ENCODE results near the gene UCP3. TPM values are rescaled to one million over a fixed set of nuclear protein-coding genes. Genes with fewer than 3 reads are reported as not detected.
A peak's percentile ranks its signal among the peaks of the same experiment; 100 is the strongest.

UCP3 gene, protein sequence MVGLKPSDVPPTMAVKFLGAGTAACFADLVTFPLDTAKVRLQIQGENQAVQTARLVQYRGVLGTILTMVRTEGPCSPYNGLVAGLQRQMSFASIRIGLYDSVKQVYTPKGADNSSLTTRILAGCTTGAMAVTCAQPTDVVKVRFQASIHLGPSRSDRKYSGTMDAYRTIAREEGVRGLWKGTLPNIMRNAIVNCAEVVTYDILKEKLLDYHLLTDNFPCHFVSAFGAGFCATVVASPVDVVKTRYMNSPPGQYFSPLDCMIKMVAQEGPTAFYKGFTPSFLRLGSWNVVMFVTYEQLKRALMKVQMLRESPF
- polyA plus RNA-seq (ENCODE audit: insufficient read depth in 1 of 5, insufficient read length in 5 of 5, low replicate concordance in 1 of 5): 1 to 10 TPM; 1.9 to 3.3 (median 3.1) TPM
- long read RNA-seq, donor 1: 0 reads
- long read RNA-seq, donor 2: 0 reads
- long read RNA-seq, donor 3: 0 reads
- long read RNA-seq, donor 4: 0 reads
- long read RNA-seq, donor 5: 0 reads
- long read RNA-seq, donor 6: 0 reads
- long read RNA-seq, donor 7: 0 reads
- long read RNA-seq, donor 8: 0 reads

DNA sequence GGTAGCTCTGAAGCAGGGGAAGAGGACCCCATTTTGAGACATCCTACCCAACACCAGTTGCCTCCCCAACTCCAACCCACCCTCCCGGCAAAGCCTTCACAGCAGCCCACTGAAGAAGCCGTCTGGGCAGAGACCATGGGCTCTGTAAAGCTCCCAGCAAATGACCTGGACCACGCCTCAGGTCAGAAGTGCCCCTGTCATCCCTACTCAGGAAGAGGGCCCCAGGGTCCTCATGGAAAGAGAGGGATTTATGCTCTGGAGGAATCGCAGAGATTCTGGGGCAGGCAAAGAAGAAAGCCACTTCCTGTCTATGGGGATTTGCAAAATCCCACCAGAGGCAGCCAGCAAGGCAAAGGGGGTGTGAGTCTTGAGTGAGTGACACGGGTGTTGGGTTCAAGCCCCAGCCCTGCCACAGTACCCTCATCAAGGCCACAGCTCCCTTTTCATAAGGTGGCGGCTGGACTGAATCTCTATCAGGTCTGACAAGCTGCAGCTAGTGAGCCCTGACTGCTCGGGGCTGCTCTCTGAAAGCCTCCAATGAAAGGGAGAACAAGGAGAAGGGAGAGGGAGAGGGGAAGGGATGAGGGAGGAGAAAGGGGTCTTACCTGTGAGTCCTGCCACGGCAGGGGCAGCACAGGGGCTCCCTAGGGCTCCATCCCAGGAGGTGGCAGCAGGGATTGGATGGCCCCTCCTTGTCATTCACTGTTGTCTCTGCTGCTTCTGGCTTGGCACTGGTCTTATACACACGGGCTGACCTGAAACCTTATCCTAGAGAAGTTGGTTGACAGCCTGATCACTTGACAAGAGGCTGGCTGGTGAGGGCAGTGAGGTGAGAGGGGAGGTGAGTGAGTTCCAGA lies at the start of gene UCP3:
UCP3 (minus strand) TSS at position 713 of the 857 bp plus-strand sequence. CDS start 2,043 bp downstream, outside the sequence.
- DNase-seq: no peak

DNA sequence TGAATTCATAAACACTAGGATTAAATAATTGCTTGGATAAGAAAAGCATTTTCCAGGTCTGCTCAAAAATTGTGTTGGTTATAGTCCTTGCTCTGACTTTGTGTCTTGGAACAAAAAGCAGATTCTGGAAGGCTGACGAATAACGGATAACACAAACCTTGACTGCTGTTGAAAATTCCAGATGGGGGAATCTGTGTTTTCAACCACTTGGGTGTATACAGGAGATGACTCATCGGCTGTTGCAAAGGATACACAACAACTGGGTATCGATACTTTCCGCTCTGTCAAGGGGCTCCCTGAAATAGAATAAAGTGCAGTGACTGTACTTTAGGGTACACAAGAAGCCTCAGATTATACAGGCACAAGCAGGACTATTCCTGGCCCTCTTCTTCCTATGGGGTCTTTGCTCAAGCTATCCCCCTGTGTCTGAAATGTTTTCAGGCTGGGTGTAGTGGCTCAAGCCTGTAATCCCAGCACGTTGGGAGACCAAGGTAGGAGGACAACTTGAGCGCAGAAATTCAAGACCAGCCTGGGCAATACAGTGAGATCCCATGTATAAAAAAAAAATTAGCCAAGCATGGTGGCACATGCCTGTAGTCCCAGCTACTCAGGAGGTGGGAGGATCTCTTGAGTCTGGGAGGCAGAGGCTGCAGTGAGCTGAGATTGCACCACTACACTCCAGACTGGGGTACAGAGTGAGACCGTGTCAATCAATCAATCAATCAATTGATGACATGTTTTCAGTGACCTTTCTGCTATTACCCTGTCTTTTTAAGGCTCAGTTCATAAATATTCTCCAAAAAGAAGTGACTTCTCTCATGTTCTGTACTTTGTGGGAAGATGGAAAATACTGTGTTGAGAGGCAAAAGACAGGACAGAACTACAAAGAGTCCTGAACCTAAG lies 48.6 kb upstream of the UCP3 start:
- no peak for DNase-seq

DNA sequence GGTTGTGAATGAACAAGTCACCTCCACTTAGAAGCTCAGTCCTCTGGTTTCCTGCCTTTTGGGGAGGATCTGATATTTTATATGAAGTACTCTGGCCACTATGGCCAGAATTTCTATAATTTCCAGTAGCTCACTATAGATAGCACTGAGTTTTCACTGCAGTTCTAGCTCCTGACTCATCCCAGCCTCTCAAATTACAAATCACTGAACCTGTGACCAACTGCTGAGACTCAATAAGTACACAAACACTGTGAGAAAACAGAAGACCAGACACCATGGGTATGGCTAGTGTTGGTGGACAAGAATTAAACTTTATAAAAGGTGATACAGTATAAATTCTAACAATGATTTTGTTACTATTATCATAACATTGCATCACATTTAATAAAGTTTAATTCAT lies 47.1 kb upstream of the UCP3 start:
- no peak for DNase-seq

DNA sequence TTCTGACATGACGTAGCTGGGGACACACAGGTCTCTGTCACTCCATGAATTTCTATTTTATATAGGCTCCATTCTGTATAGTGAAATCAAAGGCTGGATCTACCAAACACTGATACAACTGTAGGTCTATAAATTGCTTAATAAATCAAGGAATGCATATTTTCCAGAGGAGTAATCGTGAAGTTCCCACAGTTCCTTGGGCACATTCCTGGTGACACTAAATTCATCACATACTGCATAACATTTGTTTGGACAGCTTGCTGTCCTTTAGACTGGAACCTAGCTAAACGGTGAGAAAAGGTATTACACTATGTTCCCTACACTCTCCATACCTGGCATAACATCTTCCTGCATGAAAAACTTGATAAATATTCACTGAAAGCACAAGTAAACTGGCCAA lies 41.6 kb upstream of the UCP3 start:
- no peak for DNase-seq

DNA sequence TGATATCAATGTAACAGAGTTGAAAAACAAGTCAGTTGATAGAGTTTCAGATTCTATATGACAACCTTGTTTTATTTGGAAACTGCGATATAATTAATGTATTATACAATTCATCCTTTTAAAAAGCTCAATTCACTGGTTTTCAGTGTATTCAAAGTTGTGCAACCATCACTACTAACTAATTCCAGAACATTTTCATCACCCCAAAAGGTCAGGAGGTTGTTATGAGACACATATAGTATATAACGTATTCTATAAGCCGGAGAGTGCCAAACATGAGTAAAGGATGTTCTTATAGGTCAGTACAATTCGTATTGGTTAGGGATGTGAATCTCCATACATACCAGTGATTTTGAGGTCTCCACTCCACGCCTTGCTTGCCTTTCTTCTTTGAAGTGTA lies 40.1 kb upstream of the UCP3 start:
- no peak for DNase-seq

DNA sequence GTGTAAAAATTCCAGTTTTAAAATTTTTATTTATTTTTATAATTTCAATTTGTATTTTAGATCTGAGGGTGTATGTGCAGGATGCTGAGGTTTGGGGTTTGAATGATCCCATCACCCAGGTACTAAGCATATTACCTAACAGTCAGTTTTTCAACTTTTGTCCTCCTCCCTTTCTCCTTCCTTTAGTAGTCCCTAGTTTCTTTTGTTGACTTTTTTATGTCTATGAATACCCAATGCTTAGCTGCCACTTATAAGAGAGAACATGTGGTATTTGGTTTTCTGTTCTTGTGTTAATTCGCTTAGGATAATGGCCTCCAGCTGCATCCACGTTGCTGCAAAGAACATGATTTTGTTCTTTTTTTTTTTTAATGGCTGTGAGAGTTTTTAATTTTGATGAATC lies 35.7 kb upstream of the UCP3 start:
- no peak for DNase-seq

DNA sequence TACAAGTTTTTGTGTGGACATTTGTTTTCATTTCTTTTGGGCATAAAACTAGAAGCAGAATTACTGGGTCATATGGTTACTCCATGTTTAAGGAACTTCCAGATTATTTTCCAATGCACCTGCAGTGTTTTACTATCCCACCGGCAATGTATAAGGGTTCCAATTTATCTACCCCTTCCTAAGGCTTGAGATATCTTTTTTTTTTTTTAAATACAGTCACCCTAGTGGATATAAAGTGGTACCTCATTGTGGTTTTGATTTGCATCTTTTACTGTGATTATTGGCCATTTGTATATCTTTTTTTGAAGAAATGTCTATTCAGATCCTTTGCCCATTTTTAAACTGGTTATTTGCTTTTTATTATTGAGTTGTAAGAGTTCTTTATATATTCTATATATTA lies 34.6 kb upstream of the UCP3 start:
- no peak for DNase-seq

DNA sequence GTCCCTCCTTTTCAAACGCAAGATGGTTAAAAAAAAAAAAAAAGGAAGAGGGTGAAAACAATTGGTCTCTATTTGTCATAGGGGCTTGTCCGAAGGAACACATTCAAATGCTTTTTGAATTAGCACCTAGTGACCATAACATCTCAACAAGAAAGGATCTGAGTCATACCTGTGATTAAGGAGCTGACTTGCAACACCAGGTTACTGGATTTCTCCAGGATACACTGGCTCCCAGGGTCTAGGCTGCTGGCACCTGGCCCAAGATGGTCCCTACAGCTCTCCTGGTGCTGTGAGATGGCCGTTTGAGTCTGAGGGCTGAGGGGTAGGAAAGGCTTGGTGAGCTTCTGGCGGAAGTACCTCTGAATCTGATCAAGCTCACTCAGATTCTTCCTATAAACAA lies 28.4 kb upstream of the UCP3 start:
- no peak for DNase-seq

DNA sequence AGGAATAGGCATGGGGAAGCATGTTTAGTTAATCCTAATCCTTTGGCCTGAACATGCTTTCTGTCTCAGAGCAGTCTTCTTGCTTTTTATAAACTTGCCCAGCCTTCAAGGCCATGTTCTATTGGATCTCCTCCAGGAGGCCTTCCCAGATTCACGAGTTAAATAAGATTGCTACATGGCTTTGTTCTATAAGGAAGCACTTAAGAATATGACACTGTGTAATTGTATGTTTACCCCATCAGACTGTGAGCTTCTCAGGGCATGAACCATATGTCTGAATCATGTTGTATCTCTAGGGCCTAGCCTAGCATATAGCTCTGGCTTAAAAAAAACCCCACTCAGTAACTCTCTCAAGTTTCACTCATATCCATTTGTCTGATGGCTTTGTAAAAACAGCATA lies 26.4 kb upstream of the UCP3 start:
- DNase-seq: no peak

DNA sequence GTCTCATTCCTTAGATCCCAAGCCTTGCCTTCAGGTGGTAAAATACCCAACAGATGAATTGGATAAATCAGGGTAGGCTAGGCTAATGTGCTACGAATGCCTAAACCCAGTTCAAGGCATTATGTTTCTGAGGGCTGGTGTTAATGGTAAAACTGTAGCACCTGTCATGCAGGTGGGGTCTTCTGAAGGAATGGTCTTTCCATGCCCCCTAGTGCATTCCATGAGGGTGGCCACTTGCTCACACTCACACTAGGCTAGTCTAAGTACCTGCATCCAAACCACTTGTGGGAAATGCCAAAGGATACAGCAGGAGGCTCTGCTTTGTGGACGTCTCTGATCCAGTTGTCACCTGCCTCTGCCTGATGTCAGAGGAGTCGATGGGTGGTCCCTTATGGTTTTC lies 24.2 kb upstream of the UCP3 start:
- DNase-seq: no peak

DNA sequence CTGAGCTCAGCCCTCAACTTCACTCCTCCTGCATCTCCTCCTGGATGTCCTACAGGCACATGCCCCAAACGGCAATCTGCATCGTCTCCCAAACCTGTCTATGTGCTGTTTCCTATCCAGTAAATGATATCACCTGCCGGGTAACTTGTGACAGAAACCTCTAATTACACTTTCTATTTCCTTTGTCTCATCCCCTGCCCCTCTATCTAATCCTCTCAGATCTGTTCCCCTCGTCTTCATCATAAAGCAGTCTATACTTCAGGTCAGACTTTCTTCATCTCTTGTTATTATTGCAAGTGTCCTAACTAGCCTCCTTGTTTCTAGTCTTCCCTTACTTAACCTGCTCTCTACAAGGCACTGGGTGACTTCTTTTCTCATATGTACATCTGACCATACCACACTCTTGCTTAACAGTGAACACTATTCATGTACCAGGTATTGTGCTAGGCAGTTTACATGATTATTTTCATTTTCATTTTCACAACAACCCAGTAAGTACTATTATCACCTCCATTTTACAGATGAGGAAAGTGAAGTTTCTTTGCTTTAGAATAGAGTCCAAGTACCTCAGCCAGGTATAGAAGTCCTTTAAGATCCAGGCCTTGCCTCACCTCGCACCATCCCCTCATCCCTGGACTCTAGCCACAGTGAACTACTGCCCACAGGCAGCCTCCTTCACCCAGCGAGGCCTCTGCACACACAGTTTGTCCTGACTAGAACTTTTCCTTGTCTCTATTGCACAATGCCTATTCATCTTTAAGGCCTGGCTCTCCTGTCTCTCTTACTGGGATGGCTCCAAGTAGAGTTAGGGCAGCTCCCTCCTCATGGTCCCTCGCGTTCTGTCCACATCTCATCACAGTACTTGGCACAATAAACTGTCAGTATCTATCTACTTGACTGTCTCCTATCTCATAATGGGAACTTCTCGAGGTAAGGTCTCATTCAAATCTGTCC lies 22.1 kb upstream of the UCP3 start:
- DNase-seq: no peak

DNA sequence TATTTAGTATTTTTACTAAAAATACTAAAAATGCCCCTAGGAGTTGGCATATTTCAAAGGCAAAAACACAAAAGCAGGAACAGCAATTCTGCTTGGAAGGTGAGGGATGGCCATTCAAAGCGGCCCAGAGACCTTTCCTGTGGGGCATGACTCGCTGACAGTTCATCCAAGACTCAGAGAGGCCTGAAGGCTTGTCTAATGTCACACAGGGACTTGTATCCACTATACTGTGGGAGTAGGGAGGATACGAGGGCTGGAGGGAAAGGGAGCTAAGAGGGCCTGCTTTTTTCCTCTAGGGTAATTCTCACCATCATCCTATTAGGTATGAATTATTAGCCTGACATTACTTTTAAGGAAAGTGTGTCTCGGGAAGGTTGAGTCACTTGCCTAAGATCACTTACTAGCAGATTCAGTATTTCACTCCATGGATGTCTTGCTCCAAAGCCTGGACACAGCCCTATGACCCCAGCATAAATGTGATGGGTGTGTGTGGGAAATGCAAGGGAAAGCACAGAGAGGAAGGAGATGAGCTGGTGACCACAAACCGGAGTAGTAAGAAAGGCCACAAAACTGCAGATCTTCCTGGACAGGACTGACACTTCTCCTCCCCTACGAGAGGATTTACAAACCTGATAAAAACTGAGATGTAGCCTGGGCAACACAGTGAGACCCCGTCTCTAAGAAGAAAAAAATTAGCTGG lies 16.7 kb upstream of the UCP3 start:
- DNase-seq: no peak

DNA sequence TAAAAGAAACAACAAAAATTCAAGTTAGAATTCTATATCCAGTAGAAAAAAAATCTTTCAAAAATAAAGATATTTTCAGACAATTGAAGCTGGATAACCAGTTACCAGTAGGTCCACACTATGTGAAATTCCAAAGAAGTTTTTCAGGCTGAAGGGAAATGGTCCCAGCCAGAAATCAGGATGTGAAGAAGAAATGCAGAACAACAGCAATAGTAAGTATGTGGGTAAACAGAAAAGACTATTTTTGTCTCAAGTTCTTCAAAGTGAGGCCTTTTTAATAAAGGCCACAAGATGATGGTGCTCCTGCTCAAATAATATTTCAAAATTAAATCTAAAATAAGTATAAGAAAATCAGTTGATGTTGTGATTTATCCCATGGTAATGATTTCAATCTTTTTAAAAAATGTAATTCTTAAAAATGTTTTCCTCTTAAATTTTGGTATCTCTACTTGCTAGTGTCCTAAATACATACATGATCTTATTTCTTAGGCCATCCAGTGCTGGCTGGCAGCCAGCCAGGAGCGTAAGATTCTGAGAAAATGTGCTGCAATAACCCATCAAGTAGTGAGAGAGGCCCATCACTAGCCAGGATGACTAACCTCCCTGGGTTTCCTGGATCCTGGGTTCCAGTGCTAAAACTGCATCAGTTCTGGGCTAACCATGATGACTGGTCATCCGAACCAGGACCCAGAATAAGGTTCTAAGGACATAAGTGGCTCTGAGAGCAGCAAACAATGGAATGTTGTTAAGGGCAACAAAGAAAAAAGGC lies 15.6 kb upstream of the UCP3 start:
- DNase-seq: peak; percentile 67 to 70

DNA sequence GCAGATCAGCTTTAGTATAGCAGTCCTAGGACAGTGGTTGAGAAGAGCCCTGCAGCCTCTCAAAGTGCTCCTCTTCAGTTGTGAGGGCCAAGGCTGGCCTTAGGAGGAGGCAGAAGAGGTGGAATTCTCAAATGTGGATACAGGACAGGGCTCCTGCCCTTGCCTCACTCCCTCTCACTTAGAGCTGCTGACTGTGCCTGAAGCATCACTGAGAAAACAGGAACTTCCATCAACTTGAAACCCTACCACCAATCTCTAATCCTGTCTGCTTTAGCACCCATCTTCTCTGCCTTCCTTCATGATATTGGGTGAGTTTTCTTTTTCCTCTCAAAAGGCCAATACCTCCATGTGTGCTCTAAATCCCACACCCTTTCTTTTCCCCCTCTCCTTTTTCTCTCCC lies 14.4 kb upstream of the UCP3 start:
- no peak for DNase-seq

DNA sequence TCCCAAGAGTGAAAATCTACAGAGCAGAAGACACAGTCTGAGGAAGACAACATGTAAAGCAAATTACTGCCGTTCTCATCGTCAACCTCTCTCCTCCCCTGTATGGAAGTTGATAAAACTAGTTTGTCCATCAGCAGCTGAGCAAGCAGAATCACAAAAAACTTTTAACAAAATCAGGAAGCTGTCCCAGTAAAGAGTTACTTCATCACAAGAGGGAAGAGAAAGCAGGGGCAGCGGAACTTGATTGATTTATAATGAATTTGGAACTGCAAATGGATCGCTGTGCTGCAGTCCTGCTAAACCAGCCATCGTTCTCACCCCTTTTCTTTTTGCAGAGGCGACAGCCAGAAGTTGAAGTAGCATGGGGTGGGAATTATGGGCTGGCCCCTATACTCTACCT lies 13.7 kb upstream of the UCP3 start:
- DNase-seq: no peak

DNA sequence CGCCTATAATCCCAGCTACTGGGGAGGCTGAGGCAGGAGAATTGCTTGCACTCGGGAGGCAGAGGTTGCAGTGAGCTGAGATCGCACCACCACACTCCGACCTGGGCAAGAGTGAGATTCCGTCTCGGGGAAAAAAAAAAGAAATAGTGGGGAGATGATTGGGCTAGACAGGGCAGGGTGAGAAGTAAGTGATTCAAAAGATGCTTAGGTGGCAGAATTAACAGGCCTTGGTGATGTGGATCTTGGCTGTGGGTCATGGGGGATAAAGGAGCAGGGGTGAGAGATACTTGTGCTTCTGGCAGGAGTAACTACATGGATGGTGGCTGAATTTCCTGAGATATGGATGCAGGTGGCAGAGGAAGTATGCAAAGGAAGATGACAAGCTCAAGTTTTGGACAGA lies 13.1 kb upstream of the UCP3 start:
- no peak for DNase-seq

DNA sequence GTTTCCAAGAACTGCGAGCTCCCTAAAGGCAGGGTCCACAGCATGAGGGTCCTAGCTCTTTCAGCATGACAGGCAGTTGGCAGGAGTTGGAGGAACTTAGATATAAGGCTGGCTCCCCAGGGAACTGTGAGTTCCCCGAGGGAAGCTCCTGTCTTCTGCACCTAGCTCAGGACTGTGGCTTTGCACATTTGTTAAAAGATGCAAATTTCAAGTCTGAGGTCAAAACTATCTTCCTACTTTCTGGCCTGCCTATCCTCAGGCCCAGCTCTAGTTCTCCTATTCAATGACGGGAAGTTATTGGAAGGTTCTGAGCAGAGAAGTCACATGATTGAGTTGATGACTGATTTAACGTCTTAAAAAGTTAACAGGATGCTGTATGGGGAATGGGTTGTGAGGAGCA lies 11.7 kb upstream of the UCP3 start:
- DNase-seq: no peak

DNA sequence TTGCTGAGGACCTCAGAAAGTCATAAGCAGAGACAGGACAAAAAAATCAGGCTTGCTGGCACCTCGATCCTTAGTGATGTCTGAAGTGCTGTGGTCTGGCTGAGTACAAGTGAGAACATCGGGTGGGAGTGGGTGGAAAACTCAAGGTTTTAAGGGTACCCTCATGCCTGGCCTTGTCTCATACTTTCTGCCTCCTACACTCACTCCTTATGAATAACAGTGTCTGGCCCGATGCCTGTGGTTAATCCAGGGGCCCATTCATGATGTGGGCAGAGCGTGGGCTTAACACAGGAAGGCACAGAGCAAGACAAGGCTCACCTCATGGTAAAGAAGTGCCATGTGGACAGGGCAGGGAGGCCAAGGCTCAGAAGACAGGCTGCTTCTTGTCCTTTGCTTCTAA lies 11.0 kb upstream of the UCP3 start:
- no peak for DNase-seq

DNA sequence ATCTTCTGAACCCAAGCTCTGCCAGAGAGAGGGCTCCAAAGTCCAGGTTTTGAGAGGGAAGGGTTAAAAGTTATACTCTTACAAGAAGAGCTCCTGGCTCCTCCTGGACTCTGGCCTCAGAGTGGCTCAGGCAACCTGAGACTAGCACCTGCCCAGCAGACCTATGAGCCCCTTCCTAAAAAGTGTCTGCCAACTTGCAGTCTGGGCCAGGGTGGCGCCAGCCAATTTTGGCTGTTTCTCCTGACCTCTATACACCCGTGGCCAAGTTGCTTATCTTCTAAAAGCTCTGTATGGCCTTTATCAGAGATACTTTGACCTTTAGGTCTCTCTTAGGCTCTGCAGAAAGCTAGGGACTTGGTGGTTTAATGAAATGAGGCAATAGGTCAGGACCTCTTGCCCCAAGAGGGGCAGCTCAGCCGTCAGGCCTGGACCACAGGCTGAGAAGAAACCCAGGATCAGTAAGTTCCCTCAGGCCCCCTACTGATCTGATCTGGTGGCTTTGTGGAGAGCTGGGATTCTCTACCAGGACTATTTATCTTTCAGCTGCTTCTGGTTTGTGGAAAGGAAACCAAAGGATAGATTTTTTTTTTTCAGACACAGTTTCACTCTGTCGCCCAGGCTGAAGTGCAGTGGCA lies 10.3 kb upstream of the UCP3 start:
- DNase-seq: no peak

All from right lung (tissue), 10 donors.